CD1c-positive myeloid dendritic cell (primary cell): Measurements from ENCODE around the gene BPIFB2.

Experiments
- DNase-seq: peaks from one replicate; pipeline ENCODE4 v3.0.0-alpha.2; 2016; ENCODE audit errors: extremely low spot score

BPIFB2 gene

DNA sequence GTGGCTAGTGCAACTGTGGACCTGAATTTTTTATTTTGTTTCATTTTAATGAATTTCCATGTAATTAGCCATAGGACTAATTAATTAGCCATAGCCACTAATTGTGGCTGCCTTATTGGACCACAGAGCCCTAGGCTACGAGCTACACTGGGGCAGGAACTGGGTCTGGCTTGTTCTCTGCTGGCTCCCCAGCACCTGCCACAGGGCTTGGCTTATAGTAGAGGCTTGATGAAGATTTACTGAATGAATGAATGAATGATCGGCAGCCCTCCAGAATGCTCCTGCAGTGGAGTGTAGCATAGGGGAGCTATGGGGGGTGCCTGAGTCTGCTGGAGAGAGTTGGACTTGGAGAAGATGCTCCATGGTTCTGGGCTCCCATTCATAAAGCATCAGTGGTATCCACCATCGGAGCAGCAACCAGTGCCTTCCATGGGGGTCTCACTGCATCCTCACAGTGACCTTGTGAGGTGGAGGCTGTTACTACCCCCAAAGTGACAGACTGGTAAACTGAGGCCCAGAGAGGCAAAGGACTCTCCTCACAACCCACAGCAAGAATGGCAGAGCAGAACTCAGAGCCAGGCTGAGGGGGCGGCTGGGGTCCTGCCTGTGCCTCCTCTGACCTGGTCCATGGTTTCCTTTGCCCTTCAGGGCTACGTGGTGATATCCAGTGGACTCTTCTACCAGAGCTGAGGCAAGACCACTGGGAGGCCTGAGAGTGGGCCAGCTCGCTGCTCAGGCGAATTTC, 15.4 kb downstream of the BPIFB2 start:
- DNase-seq, result no peak

DNA sequence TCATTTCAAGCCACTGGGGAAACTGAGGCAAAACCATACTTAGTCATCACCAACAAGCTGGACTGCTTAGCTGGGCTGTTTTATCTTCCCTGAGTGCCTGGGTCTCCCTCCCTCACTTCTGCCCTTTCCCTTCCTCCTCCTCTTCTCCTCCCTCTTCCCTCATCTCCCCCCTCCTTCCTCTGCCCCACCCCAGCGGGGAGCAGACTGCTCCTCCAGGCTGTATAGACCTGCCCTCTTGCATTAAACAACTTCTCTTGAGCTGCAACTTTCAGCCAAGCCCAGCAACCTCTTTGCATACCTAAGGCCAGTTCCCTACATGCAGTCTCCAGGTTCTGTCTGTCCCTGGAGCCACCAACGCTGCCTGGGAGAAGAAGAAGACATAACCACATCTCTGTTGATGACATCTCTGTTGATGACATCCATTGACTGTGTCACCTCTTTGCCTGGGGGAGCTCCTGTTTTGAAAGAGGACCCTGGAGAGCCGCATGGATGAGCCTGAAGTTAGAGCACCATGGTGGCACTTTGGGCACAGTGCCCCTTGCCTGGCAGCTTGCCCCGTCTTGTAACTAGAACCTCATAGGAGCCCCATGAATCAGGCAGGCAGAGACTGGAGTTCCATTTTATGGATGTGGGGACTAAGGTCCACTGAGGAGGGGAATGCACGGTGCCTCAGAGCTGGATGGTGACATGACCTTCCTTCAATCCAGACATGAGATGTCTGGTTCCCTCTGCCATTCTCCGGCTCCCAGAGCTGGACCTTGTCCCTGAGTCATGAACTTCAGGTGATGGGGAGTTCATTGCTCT, 16.1 kb downstream of the BPIFB2 start:
- no peak for DNase-seq

DNA sequence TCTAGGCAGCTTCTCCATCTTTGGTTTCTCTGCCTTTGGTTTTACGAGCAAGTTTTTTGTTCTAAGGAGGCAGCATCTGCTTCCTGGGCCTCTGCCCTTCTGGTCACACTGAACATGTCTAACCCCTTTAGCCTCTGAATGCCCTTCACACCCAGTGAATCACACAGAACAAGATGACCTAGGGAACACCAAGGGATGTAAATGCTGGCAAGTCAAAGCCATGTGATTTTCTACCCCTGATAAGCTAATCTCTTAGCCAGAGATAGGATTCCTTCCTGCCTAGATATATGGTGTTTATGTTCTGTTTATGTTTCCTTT, 16.7 kb downstream of the BPIFB2 start:
- no peak for DNase-seq

DNA sequence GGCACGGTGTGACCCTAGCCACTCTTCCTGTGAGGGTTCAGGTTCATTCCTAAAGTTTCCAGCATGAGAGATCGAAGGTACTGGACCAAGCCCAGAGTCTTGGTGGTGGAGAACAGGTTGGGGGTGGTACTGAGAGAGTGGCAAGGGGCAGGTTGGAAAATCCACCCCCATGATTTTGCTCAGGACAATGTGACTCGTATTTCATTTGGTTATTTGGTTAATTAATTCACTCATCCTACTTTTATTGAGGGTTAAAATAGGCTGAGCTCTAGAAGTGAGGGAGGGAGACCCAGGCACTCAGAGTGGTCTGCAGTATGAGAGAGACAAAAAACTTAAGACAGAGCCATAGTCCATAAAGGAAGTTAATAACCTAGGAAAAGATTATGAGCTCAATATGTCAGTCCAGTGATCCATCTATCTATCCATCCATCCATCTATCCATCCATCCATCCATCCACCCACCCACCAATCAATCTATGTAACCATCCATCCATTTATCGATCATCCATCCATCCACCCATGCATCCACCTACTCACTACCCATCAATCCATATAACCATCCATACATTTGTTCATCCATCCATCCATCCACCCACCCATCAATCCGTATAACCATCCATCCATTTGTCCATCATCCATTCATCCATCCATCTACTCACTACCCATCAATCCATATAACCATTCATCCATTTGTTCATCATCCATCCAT, 17.3 kb downstream of the BPIFB2 start:
- DNase-seq, result no peak

DNA sequence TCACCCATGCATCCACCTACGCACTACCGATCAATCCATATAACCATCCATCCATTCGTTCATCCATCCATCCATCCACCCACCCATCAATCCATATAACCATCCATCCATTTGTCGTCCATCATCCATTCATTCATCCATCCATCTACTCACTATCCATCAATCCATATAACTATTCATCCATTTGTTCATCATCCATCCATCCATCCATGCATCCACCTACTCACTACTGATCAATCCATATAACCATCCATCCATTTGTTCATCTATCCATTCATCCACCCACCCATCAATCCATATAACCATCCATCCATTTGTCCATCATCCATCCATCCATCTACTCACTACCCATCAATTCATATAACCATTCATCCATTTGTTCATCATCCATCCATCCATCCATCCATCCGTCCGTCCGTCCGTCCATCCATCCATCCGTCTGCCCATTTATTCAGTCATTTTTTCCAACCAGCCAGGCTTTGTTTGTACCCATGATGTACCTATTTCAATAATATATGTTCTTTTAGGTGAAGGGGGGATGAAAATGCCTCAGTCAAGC, 17.9 kb downstream of the BPIFB2 start:
- DNase-seq, result no peak

DNA sequence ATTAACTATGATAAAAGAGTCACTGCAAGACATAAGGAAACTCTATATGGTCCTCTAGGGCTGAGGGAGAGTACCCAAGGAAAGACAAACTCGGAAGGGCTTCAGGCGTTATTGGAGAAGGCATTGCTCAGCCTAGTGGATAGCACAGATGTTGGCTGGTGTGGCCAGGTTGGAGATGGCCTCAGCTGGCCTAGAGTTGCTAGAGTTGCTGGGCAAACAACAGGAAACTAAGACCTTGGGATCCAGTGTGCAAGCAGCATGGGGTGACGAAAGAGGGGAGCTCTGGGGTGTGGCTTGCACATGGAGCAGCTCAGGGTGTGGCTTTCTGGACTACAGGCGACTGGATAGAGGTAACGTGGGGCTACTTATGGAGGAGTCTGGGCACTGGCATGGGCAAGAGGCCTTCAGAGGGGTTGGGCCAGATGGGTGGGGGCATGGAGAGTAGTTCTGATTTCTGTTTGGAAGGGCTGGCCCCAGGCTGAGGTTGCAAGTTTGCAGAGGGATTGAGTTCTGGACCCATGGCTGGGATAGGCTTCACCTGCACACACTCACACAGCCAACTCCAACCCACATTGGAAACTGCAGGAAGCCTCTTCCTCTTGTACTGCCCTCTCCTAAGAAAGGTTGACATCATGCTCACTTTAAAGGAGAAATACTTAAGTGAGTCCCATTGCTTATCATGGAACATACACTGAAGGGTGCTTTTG, 18.7 kb downstream of the BPIFB2 start:
- DNase-seq, result no peak

DNA sequence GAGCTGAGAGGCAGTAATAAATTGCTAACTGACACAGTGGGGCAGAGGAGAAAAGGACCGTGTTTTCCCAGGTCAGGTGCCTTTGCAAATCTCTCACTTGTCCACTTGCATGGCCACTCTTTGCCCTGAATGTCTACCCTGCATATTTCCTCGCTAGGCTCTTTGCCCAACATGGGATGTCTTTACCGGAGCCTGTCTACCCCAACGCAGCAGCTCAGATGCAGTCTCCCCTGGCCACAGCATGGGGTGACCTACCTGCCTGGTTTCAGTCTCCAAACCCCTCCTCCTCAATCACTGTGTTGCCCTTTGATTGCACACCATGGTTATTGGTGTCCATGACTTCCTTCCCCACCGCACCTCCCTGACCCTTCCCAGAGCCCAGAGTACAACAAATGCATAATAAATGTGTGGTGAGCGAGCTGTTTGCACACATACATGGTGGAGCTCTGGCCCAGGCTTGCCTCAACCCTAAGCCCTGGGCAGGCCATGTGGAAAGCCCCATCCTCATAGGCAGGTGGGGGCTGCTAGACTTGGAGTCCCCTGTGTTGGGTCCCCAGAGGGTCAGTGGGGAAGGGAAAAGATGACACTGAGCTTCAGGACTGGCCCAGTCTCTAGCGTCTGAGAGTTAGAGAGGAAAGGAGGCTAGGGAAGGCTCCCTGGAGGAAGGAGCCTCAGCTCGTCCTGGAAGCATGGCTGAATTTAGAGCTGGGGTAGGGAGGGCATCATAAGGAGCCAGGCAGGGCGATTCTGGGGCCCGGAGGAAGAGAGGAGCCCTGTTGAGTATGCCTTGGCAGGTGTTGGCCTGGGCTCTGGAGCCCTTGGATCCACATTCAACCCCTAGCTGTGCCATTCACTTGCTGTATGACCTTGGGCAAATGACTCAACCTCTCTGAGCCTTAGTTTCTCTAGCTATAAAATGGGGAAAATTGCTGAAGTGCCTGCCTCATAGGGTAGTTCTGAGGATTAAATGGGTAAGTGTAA, 19.6 kb downstream of the BPIFB2 start:
- DNase-seq, result no peak

DNA sequence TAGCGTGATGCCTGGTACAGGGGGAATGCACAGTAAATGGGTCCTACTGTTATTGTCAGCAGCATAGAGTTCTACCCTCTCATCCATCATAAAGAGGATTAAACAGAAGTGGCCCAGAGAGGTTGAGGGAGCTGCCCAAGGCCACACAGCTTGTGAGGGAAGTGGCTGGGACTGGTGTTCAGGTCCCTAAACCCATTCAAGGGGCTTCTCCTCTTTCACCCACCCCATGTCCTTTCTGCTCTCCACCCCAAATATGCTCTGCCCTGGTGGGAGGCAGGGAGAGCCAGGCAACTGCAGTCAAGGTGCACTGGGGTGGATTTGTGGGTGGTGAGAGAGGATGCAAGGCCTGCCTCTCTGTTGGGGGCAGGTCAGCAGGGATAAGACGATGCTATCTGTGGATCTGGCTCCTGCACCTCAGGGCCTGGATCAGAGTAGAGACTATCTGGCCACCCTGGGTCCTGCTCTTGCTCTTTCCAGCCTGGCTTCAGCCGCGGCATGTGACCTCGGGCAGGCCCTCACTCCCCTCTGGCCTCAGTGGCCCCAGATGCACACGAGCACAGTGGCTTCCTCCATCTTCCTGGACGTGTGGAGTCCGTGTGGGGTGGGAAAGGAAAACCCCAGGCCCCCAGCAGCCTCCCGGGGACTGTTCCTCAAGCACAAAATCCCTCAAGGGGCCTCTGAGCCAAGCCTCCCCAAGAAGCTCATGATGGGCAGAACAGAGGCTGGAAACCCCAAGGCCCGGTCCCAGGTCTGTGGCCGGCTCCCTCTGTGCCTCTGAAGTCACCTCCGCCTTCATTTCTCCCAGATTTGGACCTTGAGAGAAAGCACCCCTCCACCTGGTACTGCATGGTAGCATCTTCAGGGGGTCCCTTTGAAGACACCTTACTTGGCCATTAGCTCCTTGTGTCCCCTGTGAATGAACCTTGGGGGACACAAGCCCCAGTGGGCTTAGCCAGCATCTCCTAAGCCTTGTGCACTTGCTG, 20.6 kb downstream of the BPIFB2 start:
- no peak for DNase-seq

DNA sequence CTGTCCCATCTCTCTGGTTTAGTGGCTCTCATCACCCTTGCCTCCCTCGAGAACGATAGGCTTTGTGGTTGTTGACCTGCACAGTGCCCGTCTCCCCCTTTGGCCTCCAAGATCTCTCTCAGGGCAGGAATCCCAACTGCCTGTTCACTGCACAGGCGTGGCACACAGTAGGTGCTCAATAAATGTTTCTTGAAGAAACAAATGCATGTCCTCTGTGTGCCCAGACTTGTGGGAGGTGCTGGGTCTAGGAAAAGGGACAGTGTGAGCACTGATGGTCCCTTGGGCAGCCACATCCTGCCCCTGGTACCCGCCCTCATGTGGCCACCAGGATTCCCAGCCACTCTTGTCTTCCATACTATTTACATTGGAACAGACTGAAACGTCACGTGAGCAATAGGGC, 21.4 kb downstream of the BPIFB2 start:
- DNase-seq, result no peak

DNA sequence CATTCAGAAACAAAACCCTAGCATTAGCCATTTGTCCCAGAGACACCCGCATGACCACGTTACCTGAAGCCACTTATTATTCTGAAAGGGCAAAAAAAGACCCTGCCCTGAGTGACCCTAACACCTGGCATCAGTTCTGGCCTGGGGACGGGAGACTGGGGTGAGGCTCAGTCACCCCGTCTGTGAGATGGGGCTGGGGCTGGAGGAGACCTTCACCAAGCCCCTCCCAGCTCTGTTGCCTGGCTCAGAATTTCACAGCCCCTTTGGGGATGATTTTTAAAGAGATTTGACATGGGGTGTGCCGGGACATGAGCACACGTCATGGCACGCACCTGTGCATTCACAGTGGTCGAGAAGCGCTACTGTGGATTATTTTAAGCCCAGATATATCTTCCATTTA, 22.6 kb downstream of the BPIFB2 start:
- no peak for DNase-seq

DNA sequence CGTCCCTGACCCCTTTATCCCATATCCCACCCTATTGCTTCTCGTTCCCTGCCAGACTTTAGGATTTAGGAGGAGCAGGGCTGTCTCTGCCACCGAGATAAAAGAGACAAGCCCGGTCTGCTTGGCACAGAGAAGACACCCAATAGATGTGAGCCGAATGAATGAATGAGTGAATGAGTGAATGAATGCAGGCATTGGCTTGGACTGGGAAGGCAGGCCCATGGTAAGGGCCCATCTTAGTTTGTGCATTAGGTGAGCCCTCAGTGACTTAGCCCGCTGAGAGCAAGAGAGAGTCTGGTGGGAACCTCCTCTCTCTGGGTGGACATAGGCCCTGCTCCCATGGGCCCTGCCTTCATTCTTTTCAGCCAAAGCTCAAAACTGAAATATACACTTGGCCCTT, 23.1 kb downstream of the BPIFB2 start:
- no peak for DNase-seq

DNA sequence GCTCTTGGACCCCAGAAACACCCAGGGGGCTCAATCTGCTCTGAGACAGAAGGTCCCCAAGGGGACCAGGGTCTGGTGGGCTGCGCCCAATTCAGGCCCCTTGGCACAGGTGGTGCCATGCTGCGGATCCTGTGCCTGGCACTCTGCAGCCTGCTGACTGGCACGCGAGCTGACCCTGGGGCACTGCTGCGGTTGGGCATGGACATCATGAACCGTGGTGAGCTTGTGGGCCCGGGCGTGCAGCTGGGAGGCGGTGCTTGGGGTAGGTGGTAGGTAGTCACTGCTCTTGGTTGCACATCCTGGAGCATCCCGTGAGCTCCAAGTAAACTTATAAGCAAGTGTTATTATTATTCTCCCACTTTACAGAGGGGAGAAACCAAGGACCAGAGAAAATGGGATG, 24.0 kb downstream of the BPIFB2 start, which contains the start of gene BPIFB6:
Gene BPIFB6, plus strand, starts transcription at position 118 of the 400 bp plus-strand sequence. Its CDS starts 0 bp downstream, at position 118.
- DNase-seq, result no peak

DNA sequence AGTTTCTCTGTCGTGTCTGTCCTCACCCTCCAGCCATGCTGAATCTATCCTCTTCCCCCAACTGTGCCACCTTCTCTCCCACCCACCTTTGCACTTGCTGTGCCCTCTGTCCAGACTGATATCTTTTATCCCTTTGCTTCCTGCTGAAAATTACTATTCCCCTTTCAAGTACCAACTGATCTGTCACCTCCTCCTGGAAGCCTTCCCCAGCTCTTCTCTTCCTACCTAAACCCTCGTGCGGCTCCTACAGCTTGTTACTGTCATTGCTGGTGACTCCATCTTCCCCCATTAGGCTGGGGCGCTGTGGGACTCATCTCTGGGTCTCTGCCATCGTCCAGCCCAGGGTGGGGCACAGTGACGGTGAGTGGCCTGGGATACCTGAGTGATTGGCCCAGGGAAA, 25.1 kb downstream of the BPIFB2 start:
- DNase-seq, result no peak

DNA sequence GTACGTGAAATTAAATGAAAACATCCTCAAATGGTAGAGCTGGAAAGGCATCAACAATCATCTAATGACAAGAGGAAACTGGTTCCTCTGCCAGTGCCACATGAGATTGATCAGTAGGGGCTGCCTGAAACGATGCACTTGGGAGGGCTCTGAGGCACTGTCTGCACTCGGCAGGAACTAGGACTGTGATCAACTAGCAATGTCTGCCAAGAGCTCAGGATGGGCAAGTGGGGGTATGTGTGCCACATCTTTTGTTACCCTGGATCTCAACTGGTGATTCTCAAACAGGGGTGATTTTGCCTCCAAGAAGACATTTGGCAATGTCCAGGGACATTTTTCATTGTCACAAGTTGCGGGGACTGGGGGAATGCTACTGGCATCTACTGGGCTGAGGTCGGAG, 25.9 kb downstream of the BPIFB2 start:
- DNase-seq, result no peak

DNA sequence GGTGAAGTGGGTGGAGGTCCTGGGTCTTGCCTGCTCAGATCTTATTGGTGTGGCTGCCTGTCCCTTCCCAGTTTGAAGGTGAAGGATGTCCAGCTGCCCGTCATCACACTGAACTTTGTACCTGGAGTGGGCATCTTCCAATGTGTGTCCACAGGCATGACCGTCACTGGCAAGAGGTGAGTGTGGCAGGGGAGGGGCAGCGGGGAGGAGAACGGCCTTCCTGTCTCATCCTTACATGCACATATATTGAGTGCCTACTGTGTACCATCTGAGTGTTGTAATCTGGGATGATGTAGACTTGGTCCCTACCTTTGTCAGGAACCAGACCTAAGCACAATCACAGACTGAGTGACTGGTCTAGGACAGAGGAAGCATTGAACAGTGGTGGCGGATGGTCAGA, 26.6 kb downstream of the BPIFB2 start:
- no peak for DNase-seq

DNA sequence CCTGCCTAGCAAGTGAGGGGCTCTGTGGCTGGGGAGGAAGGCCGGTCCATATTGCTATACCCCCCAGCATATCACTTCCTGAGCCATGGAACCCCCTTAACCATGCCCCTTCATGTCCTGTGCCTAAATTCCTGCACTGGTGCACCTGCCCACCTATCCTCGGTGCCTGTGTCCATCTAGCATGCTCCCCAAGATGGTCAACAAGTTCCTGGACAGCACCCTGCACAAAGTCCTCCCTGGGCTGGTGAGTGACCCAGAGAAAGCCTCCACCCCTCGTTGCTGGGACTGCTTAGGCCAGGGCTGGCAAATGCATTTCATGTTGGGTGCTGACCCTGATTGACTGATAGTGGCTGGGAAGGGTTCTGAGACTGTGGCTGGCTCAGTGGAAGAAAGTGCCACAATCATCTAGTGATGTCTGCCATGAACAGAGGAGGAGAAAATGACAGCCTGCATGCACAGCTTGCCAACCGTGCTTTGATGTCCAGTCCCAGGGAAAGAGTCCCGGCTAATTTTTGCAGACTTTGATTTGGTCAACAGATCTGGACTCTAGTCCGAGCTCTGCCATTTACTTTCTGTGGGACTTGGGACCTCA, 27.5 kb downstream of the BPIFB2 start:
- DNase-seq, result no peak

DNA sequence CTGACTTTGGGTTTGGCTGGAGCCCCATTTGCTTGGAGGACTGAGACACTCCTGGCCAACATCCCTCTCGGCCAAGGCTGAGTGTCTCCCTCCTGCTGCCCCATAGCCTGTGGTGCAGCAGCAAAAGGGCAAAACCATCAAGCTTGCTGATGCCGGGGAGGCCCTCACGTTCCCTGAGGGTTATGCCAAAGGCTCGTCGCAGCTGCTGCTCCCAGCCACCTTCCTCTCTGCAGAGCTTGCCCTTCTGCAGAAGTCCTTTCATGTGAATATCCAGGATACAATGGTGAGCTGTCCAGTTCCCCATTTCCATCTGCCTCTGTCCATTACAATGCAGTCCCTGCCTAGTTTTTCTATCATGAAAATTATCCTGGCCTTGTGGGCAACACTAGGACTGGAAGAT, 30.0 kb downstream of the BPIFB2 start:
- DNase-seq, result no peak

DNA sequence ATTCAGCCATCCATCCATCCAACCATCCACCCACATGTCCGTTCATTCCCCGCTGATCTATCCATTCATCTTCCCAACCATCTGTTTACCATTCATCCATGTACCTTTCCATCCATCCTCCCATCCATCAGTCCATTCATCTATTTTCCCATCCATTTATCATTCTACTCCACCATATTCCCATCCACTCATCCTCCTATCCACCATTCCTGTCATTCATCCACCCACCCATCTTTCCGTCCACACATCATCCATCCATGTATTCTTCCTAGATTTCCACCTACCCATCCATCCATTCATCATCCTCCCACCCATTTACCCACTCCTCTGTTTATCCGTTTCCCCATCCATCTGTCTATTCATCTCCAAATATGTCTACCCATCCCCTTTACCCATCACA, 30.7 kb downstream of the BPIFB2 start:
- DNase-seq, result no peak

DNA sequence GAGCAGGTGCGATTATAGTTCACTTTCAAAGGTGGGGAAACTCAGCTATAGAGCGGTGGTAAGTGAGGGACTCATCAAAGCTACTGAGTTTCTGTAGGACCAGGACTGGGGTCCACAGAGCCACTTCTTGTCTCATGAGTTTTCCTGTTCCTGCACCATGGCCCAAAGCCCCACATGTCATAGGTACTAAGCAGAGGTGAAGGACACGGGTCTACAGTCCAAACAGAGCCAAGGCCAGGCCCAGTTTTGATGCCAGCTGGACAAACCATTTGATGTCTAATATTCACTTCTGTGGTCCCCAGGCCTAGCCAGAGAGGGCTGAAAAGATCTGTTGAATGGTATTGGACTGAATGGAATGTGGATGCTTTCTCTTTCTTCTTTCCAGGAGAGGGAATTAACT, 34.9 kb downstream of the BPIFB2 start:
- no peak for DNase-seq
